Stimulated activated memory B cell treated with anti-CD40 and anti-IgM and Interleukin-4, amounts not matched to agents 10 μg/mL and 1 μg/mL and 100 μg/mL, for 72 hours (primary cell): ENCODE measurements around the gene TTLL12.

ENCODE experiments used
- ATAC-seq: fragments of 150-1000 bp; cut with Tn5 transposase; 2 replicates; pipeline ENCODE4 v1.10.0; 2021
- H3K27ac Mint-ChIP-seq: one replicate; pipeline ENCODE4 v1.8.0; 2022; ENCODE audit warnings: mild to moderate bottlenecking, mixed read lengths
- H3K27me3 Mint-ChIP-seq: one replicate; pipeline ENCODE4 v1.8.0; 2022; ENCODE audit warnings: mixed read lengths
- H3K36me3 Mint-ChIP-seq: one replicate; pipeline ENCODE4 v1.8.0; 2022; ENCODE audit warnings: mixed read lengths
- H3K4me1 Mint-ChIP-seq: one replicate; pipeline ENCODE4 v1.8.0; 2022; ENCODE audit warnings: mixed read lengths
- H3K4me3 Mint-ChIP-seq: one replicate; pipeline ENCODE4 v1.8.0; 2022; ENCODE audit warnings: mild to moderate bottlenecking, moderate library complexity, mixed read lengths
- H3K9me3 Mint-ChIP-seq: one replicate; pipeline ENCODE4 v1.8.0; 2022; ENCODE audit warnings: mixed read lengths

Gene TTLL12

DNA sequence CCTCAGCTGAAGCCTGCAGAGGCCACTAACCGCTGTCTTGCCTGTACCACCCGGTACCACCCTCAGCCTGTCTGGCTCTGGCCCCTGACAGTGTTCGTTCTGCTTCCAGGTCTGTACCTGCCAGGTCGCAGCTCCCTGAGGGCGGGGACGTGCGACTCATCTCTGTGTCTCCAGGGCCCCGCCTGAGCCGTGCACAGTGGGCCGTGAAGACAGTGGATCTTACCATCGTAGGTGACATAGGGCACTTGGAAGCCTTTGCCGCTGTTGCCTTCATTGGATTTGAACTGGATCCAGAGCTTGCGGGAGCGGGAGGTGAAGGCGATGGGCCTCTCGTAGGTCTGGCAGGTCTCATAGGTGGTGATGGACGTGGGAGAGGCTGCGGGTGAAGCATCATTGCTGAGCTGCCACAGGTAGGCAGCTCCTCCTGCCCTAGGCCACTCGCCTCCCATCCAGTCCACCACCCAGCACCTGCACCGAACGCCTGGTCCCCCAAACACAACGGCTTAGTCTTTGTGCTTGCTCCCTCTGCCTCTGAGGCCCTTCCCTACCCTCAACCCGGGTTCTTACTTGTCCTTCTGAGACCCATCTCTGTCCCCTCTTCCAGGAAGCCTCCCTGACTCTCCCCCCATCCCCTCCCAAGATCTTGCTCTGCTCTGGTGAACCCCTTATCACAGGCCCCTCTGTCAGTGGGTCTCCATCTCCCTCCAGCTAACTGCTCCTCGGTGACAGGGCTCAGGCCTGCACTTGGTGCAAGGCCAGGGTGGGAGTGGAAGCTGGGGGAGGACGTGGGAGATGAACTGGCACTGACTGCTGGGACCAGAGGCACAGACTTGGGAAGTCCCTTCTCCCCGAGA, 21.1 kb upstream of the TTLL12 start:
- Mint-ChIP-seq H3K27ac (no peak overlapping the region), H3K4me3 (no peak overlapping the region)

DNA sequence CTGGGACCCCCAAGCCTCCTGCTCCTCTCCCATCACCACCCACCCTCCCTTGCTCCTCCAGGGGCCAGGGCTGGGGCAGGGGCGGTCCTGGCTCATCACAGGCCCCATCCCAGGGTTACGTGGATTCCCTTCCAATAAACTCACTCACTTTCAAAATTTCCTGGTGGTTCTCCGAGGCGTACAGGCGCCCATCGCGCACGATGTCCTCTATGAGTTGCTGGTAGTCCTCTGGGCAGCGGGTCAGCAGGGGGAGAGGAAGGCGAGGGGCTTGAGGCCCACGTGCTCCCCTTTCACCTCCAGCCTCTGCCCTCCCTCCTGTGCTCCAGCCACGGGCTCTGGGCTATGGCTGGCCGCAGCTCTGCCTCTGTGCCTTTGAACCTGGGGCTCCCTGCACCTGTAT, 20.5 kb upstream of the TTLL12 start:
- H3K4me3 Mint-ChIP-seq = no peak overlapping the region
- H3K9me3 Mint-ChIP-seq = peaks cover 5% of the 10 kb centered on the region
- no peak for ATAC-seq
- peaks cover 15% of the 10 kb centered on the region for H3K4me1 Mint-ChIP-seq
- peaks cover 59% of the 10 kb centered on the region for H3K27me3 Mint-ChIP-seq
- no peak overlapping the region for H3K27ac Mint-ChIP-seq
- H3K36me3 Mint-ChIP-seq = no peaks in the 10 kb centered on the region

More for the DNA sequence above, 21.1 kb upstream of the TTLL12 start:
- H3K36me3 Mint-ChIP-seq = no peaks in the 10 kb centered on the region
- H3K9me3 Mint-ChIP-seq = peaks cover 5% of the 10 kb centered on the region
- ATAC-seq = no peak
- peaks cover 15% of the 10 kb centered on the region for H3K4me1 Mint-ChIP-seq
- peaks cover 59% of the 10 kb centered on the region for H3K27me3 Mint-ChIP-seq

DNA sequence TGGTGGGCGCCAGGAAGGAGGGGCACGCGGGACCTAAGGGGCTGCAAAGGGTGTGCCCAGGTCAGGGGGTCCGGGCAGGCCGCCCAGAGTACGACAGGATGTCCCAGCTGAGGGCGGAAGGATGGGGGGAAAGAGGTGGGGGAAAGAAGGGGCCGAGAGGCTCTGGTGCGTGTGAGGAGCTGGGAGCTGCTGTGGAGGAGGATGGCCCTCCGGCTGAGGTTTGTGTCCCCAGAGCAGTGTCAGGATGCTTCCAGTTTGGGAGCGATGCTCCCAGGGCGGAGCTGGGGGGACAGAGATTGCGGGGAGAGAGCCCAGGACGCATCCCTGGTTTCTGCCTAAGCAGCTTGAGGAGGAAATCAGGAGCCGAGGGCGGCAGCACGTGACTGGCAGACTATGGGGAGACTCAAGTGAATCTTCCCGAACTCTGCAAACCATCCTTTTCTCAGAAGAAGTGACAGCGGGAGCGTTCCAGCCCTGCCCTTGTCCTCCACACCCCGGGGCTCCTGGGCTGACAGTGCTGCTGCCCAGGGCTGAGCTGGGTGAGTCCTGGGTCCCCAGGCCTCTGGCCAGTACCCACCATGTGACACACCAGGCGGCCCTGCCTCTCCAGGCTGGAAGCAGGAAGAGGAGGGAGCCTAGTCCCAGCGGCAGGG, 19.7 kb upstream of the TTLL12 start:
- ATAC-seq = no peak
- Mint-ChIP-seq H3K27me3 (peaks cover 59% of the 10 kb centered on the region), H3K36me3 (no peaks in the 10 kb centered on the region)

DNA sequence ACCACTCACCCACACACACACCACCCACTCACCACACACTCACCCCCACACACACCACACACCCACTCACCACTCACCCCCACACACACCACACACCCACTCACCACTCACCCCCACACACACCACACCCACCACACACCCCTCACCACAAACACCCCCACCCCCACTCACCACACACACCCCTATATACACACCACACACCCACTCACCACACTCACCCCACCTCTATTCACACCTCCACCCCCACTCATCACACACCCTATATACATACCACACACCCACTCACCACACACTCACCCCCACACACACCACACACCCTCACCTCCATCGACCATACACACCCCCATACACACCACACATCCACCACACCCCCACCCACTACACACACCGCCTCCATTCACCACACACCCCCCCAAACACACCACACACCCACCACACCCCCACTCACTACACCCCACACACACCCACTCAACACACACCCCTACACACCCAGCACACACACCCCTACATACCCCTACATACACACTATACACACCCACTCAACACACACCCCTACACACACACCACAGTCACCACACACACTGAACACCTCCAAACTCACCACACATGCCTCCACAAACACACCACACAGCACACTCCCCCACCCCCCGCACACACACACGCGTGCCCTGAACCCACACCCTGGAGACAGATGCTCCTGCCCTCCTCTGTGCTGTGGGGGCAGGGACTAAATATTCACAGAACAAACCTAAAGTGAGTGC, 19.0 kb upstream of the TTLL12 start:
- H3K9me3 Mint-ChIP-seq = peaks cover 5% of the 10 kb centered on the region
- no peaks in the 10 kb centered on the region for H3K36me3 Mint-ChIP-seq
- H3K27me3 Mint-ChIP-seq = peaks cover 53% of the 10 kb centered on the region
- peaks cover 15% of the 10 kb centered on the region for H3K4me1 Mint-ChIP-seq
- H3K27ac Mint-ChIP-seq = no peak overlapping the region
- no peak overlapping the region for H3K4me3 Mint-ChIP-seq
- ATAC-seq = peak; percentile 34

More for the DNA sequence above, 19.7 kb upstream of the TTLL12 start:
- Mint-ChIP-seq H3K27ac (no peak overlapping the region), H3K4me1 (peaks cover 15% of the 10 kb centered on the region), H3K4me3 (no peak overlapping the region), H3K9me3 (peaks cover 5% of the 10 kb centered on the region)

DNA sequence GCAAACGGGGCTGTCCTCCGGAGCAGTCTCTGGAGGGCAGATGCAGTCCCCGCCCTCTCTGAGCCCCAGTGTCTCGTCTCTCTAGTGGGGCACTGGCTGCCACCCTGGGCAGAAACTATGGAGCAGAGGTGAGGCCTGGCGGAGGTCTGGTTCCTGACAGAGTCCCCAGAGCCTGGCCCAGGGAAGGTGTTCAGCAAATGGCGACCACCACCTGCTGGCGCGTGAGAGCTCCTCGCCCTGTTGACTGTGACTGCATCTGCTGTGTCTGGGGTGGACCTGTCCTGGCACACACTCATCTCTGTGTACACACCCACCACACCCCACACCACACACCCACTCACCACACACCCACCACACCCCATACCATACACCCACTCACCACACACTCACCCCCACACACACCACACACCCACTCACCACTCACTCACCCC, 18.3 kb upstream of the TTLL12 start:
- Mint-ChIP-seq H3K27me3 (peaks cover 53% of the 10 kb centered on the region), H3K36me3 (no peaks in the 10 kb centered on the region), H3K4me1 (peaks cover 15% of the 10 kb centered on the region), H3K9me3 (peaks cover 5% of the 10 kb centered on the region), H3K27ac (no peak overlapping the region), H3K4me3 (no peak overlapping the region)
- peak; percentile 11 for ATAC-seq

DNA sequence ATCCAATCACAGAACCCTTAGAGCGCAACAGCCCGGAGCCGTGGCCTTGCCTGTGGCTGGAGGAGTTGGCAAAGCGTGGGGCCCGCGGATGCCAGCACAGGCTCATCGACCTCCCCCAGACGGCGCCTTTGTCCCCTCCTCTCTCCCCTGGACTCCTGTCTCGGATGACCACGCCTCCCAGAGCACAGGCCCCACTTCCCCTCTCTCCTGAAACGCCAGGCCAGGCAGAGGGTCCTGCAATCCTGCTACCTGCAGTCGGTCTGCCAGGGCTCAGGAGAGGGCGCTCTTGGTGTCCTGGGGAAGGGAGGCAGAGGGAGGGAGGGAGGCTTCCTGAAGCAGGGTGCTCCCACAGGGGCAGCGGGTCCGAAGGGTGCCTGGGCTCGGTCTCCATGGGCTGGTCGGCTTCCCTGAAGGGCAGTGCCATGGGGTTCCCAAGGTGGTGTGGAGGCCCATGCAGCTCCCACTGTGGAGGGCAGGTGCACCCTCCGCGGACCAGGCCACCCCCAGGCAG, 16.6 kb upstream of the TTLL12 start:
- Mint-ChIP-seq H3K4me1 (peaks cover 15% of the 10 kb centered on the region), H3K4me3 (no peak overlapping the region), H3K27ac (no peak overlapping the region), H3K36me3 (no peaks in the 10 kb centered on the region), H3K9me3 (peaks cover 5% of the 10 kb centered on the region), H3K27me3 (peaks cover 53% of the 10 kb centered on the region)
- ATAC-seq = no peak

DNA sequence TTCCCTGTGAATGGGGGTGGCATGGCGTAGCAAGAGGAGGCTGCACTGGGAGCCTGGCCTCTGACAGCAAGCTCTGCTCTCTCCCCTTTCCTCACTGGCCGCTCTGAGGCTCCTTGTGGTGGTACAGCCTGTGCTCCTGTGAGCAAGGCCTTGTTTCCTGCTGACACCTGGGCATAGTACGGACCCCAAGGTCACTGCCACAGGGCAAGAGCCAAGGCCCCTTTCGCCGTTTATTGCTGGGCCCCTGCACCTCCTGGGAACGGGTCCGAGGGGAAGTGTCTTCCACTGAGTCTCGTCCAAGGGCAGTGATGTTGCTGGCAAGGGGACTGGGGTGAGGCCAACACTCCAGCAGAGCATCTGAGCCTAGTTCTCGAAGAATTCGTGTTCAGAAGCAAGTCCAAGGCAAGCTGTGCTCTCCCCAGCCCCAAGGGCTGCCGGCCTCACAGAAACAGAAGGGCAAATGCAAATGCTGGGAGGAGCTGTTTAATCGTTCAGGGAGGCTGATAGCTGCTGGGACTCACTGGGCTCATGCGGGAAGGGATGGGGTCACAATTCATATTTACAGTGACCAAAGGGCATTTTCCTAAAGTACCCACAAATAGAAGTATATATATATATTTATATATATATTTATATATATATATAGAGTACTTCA, 15.9 kb upstream of the TTLL12 start:
- H3K4me1 Mint-ChIP-seq = peaks cover 15% of the 10 kb centered on the region
- peaks cover 5% of the 10 kb centered on the region for H3K9me3 Mint-ChIP-seq
- peaks cover 53% of the 10 kb centered on the region for H3K27me3 Mint-ChIP-seq
- H3K36me3 Mint-ChIP-seq = no peaks in the 10 kb centered on the region
- H3K27ac Mint-ChIP-seq = no peak overlapping the region
- no peak overlapping the region for H3K4me3 Mint-ChIP-seq
- ATAC-seq = no peak

DNA sequence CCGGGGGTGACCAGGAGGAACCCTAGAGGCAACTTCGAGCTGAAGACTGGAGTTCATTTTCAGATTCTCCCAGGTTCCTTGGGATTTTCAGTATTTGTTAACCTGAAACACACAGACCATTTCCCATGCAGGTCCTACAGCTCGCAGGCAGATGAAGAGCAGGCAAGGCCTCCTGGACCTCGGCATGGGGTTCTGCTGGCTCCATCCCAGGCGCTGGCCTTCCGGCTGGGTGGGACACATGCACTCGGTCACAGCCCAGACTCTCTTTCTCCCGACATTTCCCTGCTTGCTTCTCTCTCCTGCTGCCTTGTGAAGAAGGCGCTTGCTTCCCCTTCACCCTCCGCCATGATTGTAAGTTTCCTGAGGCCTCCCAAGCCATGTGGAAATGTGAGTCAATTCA, 15.4 kb upstream of the TTLL12 start:
- Mint-ChIP-seq H3K4me3 (no peak overlapping the region), H3K4me1 (peaks cover 10% of the 10 kb centered on the region), H3K27ac (no peak overlapping the region), H3K27me3 (peaks cover 53% of the 10 kb centered on the region), H3K36me3 (no peaks in the 10 kb centered on the region), H3K9me3 (peaks cover 5% of the 10 kb centered on the region)
- no peak for ATAC-seq

DNA sequence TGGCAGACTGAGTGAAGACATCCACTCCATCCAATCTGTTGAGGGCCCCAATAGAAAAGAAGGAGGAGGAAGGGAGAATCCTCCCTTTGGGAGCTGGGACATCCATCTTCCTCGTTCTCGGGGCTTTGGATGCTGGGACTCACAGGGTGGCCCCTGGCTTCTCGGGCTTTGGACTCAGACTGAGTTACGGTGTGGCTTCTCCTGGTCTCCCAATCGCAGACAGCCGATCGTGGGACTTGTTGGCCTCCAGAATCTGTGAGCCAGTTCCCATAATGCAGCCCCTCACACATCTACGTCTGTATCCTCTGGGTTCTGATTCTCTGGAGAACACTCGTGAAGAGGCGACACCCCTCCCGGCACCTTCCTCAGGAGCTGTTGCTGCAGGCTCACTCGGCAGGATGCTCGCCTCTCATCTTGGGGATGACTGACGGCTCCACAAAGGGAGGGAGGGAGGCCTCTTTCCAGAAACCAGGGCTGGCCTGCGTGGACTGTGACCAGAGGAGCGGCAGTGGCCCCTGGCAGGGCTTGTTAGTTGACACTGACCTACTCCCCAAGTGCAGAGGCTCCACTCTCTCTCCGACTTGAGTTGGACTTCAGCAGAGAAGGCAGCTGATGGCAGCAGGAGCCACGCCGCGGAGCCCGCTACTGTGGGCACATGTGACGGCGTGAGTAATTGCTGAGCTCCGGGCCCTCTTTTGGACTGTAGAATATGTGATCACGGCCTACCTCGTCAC, 14.7 kb upstream of the TTLL12 start:
- no peak for ATAC-seq
- H3K36me3 Mint-ChIP-seq = no peaks in the 10 kb centered on the region
- peaks cover 51% of the 10 kb centered on the region for H3K27me3 Mint-ChIP-seq
- H3K9me3 Mint-ChIP-seq = peaks cover 5% of the 10 kb centered on the region
- no peak overlapping the region for H3K27ac Mint-ChIP-seq
- H3K4me3 Mint-ChIP-seq = no peak overlapping the region
- peaks cover 9% of the 10 kb centered on the region for H3K4me1 Mint-ChIP-seq

DNA sequence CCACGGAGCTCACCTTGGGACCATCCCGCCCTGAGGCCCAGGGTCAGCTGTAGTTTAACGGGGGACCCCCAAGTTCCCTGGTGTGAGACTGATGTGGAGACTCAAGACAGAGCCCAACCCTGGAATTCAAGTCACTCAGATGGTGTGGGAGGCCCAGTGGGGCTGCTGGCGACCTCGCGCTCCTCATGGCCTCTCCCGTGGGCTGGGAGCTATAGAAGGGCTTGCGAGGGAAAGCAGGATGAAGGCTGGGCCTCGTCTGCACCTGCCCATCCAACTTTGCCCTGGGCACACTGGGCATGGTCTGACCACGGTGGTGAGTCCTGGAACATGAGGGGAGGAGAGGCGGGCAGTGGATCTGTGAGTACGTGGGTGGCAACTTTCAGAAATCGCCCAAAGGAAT, 13.6 kb upstream of the TTLL12 start:
- ATAC-seq = no peak

DNA sequence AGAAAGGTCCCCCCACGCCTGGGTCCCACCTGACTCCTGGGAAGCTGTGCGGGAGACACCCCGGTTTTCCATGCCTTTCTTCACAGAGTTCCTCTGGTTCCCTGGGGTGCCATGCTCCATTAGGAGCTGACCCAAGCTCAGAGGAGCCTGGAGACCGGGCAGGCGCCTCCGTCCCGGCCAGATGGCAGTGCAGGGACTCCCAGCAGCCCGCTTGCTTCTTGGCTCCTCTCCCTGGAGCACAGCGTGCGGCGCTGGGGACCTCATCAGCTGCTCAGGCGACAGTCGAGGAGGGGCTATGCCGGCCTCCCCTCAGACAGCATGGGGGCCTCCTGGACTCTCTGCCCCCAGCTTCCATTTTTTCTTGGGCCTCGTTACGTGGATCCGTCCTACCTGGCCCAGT, 13.1 kb upstream of the TTLL12 start:
- Mint-ChIP-seq H3K36me3 (no peaks in the 10 kb centered on the region), H3K27me3 (peaks cover 40% of the 10 kb centered on the region), H3K4me1 (no peaks in the 10 kb centered on the region), H3K27ac (no peak overlapping the region), H3K9me3 (no peaks in the 10 kb centered on the region), H3K4me3 (no peak overlapping the region)
- no peak for ATAC-seq

More for the DNA sequence above, 13.6 kb upstream of the TTLL12 start:
- Mint-ChIP-seq H3K4me1 (no peaks in the 10 kb centered on the region), H3K4me3 (no peak overlapping the region), H3K36me3 (no peaks in the 10 kb centered on the region), H3K27me3 (peaks cover 40% of the 10 kb centered on the region), H3K27ac (no peak overlapping the region), H3K9me3 (no peaks in the 10 kb centered on the region)

DNA sequence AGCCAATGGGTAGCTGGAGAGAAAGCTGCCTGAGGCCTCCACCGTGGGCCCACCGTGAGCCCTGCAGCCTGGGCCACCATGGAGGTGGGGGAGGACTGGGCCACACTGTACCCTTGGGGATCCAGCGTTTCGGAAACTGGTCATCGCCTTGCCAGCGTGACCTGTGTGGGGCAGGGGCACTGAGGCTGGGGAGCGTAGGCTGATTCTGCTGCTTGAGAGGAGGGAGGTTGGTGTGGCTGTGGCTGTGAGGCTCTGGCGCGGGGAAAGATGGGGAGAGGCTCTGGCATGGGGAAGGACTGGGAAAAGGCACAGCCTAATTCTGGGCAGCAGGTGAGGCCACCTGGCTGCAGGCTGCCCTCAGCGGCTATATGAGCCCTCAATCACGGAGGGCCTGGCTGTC, 12.6 kb upstream of the TTLL12 start:
- no peaks in the 10 kb centered on the region for H3K36me3 Mint-ChIP-seq
- no peak overlapping the region for H3K27ac Mint-ChIP-seq
- no peak for ATAC-seq
- H3K27me3 Mint-ChIP-seq = peaks cover 40% of the 10 kb centered on the region
- no peaks in the 10 kb centered on the region for H3K4me1 Mint-ChIP-seq
- H3K4me3 Mint-ChIP-seq = no peak overlapping the region
- no peaks in the 10 kb centered on the region for H3K9me3 Mint-ChIP-seq

DNA sequence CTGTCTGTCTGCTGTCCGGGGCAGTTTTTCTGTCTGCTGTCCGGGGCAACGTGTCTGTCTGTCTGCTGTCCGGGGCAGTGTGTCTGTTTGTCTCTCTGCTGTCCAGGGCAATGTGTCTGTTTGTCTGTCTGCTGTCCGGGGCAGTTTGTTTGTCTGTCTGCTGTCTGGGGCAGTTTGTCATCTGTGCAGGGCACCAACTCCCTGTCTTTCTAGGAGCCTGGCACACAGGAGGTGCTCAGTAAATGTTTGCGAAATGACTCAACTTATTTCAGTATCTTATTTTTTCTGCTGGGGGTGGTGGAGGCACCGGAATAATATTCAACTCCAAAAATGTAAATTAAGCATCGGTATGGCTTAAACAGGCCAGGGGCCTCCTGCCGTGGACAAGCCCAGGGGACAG, 12.0 kb upstream of the TTLL12 start:
- Mint-ChIP-seq H3K27ac (no peak overlapping the region), H3K27me3 (peaks cover 40% of the 10 kb centered on the region), H3K4me1 (no peaks in the 10 kb centered on the region), H3K36me3 (no peaks in the 10 kb centered on the region), H3K9me3 (no peaks in the 10 kb centered on the region), H3K4me3 (no peak overlapping the region)
- no peak for ATAC-seq

DNA sequence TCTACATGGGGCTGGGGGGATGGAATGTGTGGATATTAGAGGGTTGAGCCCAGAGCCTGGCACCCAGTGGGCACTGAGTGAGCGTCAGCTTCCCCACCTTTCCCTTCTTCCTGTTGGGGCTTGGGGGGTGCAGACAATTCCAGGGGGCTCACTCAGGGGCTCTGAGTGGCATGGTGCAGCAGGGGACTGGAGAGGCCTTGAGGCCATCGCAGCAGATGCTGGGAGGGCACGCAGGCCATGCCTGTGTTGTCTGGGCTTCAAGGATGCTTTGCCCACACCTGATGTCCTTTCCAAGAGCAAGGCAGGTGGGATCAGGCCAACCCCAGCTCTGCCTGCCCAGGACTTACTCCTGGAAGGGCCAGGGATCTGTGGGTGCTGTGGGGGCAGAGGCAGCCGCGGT, 11.2 kb upstream of the TTLL12 start:
- H3K4me3 Mint-ChIP-seq = no peak overlapping the region
- no peaks in the 10 kb centered on the region for H3K9me3 Mint-ChIP-seq
- H3K36me3 Mint-ChIP-seq = no peaks in the 10 kb centered on the region
- ATAC-seq = no peak
- peaks cover 40% of the 10 kb centered on the region for H3K27me3 Mint-ChIP-seq
- no peaks in the 10 kb centered on the region for H3K4me1 Mint-ChIP-seq
- no peak overlapping the region for H3K27ac Mint-ChIP-seq
